ENCODE results near the gene OR10H4. TPM values are rescaled to one million over a fixed set of nuclear protein-coding genes. Genes with fewer than 3 reads are reported as not detected.

OR10H4 gene
- total RNA-seq, 1 donor from 2014 or later: not detected

DNA sequence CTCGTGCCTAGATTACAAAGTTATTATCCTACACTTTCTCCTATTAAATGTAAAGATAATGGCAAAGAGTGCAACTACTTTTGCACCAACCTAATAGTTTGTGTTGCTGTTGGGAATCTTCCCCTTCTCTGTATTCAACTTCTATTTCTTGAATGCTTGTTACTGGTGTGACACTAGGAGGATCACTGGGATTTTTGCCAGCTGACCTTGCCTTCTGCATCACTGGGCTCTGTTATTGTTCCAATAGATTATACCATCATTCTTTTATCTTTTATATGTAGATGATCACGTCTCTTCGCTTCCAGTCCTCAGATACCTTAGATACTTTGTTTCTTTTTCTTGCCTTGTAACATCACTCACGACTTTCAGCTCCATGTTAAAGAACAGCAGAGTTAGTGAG is 3.5 kb upstream of the OR10H4 start:
- no peak for DNase-seq (ENCODE audit: low spot score)
- H3K4me3 Mint-ChIP-seq: no peak overlapping the region
- no peaks in the 10 kb centered on the region for H3K79me2 ChIP-seq (ENCODE audit: low read depth)
- no peaks in the 10 kb centered on the region for H3K4me1 Mint-ChIP-seq
- H3K9ac ChIP-seq: no peak overlapping the region
- H3K4me1 ChIP-seq: no peaks in the 10 kb centered on the region
- TF ChIP-seq EZH2phosphoT487 (IDR thresholded peaks at IDR 0.05) (no peak), EZH2 (IDR thresholded peaks at IDR 0.05) (no peak)
- TF ChIP-seq, protein P1, sequence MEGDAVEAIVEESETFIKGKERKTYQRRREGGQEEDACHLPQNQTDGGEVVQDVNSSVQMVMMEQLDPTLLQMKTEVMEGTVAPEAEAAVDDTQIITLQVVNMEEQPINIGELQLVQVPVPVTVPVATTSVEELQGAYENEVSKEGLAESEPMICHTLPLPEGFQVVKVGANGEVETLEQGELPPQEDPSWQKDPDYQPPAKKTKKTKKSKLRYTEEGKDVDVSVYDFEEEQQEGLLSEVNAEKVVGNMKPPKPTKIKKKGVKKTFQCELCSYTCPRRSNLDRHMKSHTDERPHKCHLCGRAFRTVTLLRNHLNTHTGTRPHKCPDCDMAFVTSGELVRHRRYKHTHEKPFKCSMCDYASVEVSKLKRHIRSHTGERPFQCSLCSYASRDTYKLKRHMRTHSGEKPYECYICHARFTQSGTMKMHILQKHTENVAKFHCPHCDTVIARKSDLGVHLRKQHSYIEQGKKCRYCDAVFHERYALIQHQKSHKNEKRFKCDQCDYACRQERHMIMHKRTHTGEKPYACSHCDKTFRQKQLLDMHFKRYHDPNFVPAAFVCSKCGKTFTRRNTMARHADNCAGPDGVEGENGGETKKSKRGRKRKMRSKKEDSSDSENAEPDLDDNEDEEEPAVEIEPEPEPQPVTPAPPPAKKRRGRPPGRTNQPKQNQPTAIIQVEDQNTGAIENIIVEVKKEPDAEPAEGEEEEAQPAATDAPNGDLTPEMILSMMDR (IDR thresholded peaks at IDR 0.05): no peak
- H3K9me3 Mint-ChIP-seq: peaks cover 15% of the 10 kb centered on the region
- no peaks in the 10 kb centered on the region for H3K27me3 ChIP-seq
- no peaks in the 10 kb centered on the region for H3K27me3 Mint-ChIP-seq (ENCODE audit: insufficient read depth, low read depth)
- H4K20me1 ChIP-seq (ENCODE audit: low read depth): no peaks in the 10 kb centered on the region
- no peak overlapping the region for H2AFZ ChIP-seq (replicated peaks)
- H3K9me3 ChIP-seq (ENCODE audit: low read depth): peaks cover 33% of the 10 kb centered on the region
- H3K27ac Mint-ChIP-seq: no peak overlapping the region
- H3K27ac ChIP-seq: no peak overlapping the region
- H3F3A ChIP-seq (ENCODE audit: low read depth): no peaks in the 10 kb centered on the region
- H3K4me2 ChIP-seq: no peak overlapping the region
- no peaks in the 10 kb centered on the region for H3K36me3 ChIP-seq
- no peak overlapping the region for H3K4me3 ChIP-seq
- no peaks in the 10 kb centered on the region for H3K36me3 Mint-ChIP-seq

DNA sequence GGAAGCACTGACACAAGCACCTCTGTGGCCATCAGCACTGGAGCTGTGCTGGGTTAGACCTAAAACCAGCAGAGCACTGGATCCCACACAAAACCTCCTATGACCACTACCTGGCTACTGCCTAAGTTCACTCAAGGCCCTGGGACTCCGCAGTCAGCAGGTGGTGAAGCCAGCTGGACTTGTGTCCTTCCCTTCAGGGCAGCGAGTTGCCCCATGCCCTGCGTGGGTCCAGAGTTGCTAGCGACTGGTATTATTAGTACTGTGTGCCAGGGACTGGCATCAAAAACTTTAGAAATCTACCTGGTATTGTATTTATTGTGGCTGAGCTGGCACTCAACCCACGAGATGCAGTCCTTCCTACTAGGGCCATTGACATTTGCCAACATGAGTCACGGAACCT is 6.0 kb downstream of the OR10H4 start:
- TF ChIP-seq EZH2phosphoT487 (IDR thresholded peaks at IDR 0.05) (no peak), EZH2 (IDR thresholded peaks at IDR 0.05) (no peak)
- TF ChIP-seq, protein P1 (IDR thresholded peaks at IDR 0.05): no peak
- Mint-ChIP-seq H3K9me3 (no peaks in the 10 kb centered on the region), H3K36me3 (no peaks in the 10 kb centered on the region), H3K27me3 (ENCODE audit: insufficient read depth, low read depth) (no peaks in the 10 kb centered on the region), H3K27ac (no peak overlapping the region), H3K4me3 (no peak overlapping the region), H3K4me1 (no peaks in the 10 kb centered on the region)
- Histone ChIP-seq H4K20me1 (ENCODE audit: low read depth) (no peaks in the 10 kb centered on the region), H3K4me2 (no peak overlapping the region), H2AFZ (replicated peaks) (no peak overlapping the region), H3K36me3 (no peaks in the 10 kb centered on the region), H3K79me2 (ENCODE audit: low read depth) (no peaks in the 10 kb centered on the region), H3K27me3 (no peaks in the 10 kb centered on the region), H3K9ac (no peak overlapping the region), H3K4me1 (no peaks in the 10 kb centered on the region), H3K9me3 (ENCODE audit: low read depth) (peaks cover 3% of the 10 kb centered on the region), H3F3A (ENCODE audit: low read depth) (no peaks in the 10 kb centered on the region), H3K27ac (no peak overlapping the region), H3K4me3 (no peak overlapping the region)
- DNase-seq (ENCODE audit: low spot score): no peak

DNA sequence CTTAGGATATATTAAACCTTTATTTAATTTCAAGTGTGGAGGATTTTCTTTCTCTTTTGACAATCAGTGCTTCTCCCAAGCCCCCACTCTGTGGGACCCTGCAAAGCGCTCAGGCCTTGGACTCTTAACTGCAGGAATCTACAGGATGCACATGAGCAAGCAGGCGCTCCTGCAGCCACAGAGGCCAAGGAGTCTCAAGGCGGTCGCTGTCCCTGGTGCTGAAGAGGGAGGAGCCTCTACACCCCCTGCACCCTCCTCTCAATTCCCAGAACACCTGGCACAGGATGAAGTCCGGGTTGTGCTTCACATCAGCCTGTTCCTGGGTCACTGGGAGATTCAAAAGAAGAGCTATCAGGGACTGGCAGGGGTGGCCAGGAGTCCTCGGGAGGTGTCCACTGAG is 13.5 kb downstream of the OR10H4 start:
- Histone ChIP-seq H3K9ac (no peak overlapping the region), H3K4me2 (no peak overlapping the region), H3K36me3 (no peaks in the 10 kb centered on the region), H3K4me3 (no peak overlapping the region), H2AFZ (replicated peaks) (no peak overlapping the region), H4K20me1 (ENCODE audit: low read depth) (no peaks in the 10 kb centered on the region), H3K79me2 (ENCODE audit: low read depth) (no peaks in the 10 kb centered on the region), H3K27me3 (no peaks in the 10 kb centered on the region), H3K4me1 (no peaks in the 10 kb centered on the region), H3K27ac (no peak overlapping the region), H3F3A (ENCODE audit: low read depth) (no peaks in the 10 kb centered on the region), H3K9me3 (ENCODE audit: low read depth) (peaks cover 11% of the 10 kb centered on the region)
- TF ChIP-seq EZH2 (IDR thresholded peaks at IDR 0.05): no peak
- TF ChIP-seq, protein P1 (IDR thresholded peaks at IDR 0.05): no peak
- TF ChIP-seq EZH2phosphoT487 (IDR thresholded peaks at IDR 0.05): no peak
- Mint-ChIP-seq H3K4me3 (no peak overlapping the region), H3K9me3 (peaks cover 9% of the 10 kb centered on the region), H3K36me3 (no peaks in the 10 kb centered on the region), H3K27me3 (ENCODE audit: insufficient read depth, low read depth) (no peaks in the 10 kb centered on the region), H3K27ac (no peak overlapping the region), H3K4me1 (no peaks in the 10 kb centered on the region)
- no peak for DNase-seq (ENCODE audit: low spot score)

Measured in neural progenitor cell (in vitro differentiated cells).